SJSA1 (cell line): ENCODE results near the gene MDFIC2. TPM values are rescaled to one million over a fixed set of nuclear protein-coding genes. Genes with fewer than 3 reads are reported as not detected.
"Not testable (repeated sequence)": the region's sequence is repeated elsewhere in the genome, so short reads cannot be mapped to it uniquely, and the experiment has no call there.

Experiments used
- DNase-seq, 2 experiments: peaks; one replicate each; pipeline ENCODE4 v3.0.0-alpha.2; 2015 to 2020; ENCODE audit warnings: low spot score in 2 of 2, low read depth in 1 of 2
- H3K27ac ChIP-seq: fragments of 250-450 bp; sonication (Bioruptor Pico); 2 replicates; pipeline ENCODE4 v1.5.1; 2020; ENCODE audit warnings: mild to moderate bottlenecking, moderate library complexity
- H3K27me3 ChIP-seq: fragments of 250-450 bp; sonication (Bioruptor Pico); replicated peaks from 2 replicates; pipeline ENCODE4 v1.5.1; 2020; ENCODE audit warnings: mild to moderate bottlenecking, moderate library complexity
- H3K36me3 ChIP-seq: fragments of 250-450 bp; sonication (Bioruptor Pico); 2 replicates; pipeline ENCODE4 v1.5.1; 2020; ENCODE audit warnings: mild to moderate bottlenecking
- H3K4me1 ChIP-seq: fragments of 250-450 bp; sonication (Bioruptor Pico); replicated peaks from 2 replicates; pipeline ENCODE4 v1.6.1; 2021; ENCODE audit warnings: mild to moderate bottlenecking
- H3K4me3 ChIP-seq: fragments of 250-450 bp; sonication (Bioruptor Pico); 2 replicates; pipeline ENCODE4 v1.5.1; 2020; ENCODE audit warnings: mild to moderate bottlenecking
- H3K9me3 ChIP-seq: fragments of 250-450 bp; sonication (Bioruptor Pico); replicated peaks from 2 replicates; pipeline ENCODE4 v1.5.1; 2020; ENCODE audit warnings: mild to moderate bottlenecking
- total RNA-seq: library from RNA; depleted of rRNA; stranded (reverse); fragments of >200 nt; shearing (Covaris generic); gene quantifications from 2 replicates; pipeline ENCODE4 v1.2.3, GENCODE V29; 2014

Gene MDFIC2
- total RNA-seq, 1 experiment from 2014 or later = not detected

- Histone ChIP-seq H3K9me3 (no peaks in the 10 kb centered on the region), H3K27me3 (no peaks in the 10 kb centered on the region), H3K4me3 (no peak overlapping the region), H3K27ac (no peak overlapping the region), H3K36me3 (no peaks in the 10 kb centered on the region), H3K4me1 (peaks cover 14% of the 10 kb centered on the region)
- DNase-seq = no peak
These were observed 66.5 kb downstream of the MDFIC2 start for GRCh38 chr3:70245746-70246525.

- DNase-seq = no peak
- no peaks in the 10 kb centered on the region for H3K36me3 ChIP-seq
- no peaks in the 10 kb centered on the region for H3K27me3 ChIP-seq
These were observed 68.0 kb downstream of the MDFIC2 start for GRCh38 chr3:70244422-70244821.

GRCh38 chr3:70242297-70242882 is 70.0 kb downstream of the MDFIC2 start:
- Histone ChIP-seq H3K4me3 (no peak overlapping the region), H3K27ac (no peak overlapping the region), H3K9me3 (no peaks in the 10 kb centered on the region), H3K4me1 (no peaks in the 10 kb centered on the region), H3K36me3 (no peaks in the 10 kb centered on the region), H3K27me3 (no peaks in the 10 kb centered on the region)
- DNase-seq = no peak

More at GRCh38 chr3:70244422-70244821, 68.0 kb downstream of the MDFIC2 start:
- no peak overlapping the region for H3K4me3 ChIP-seq
- H3K9me3 ChIP-seq = no peaks in the 10 kb centered on the region
- H3K4me1 ChIP-seq = peaks cover 6% of the 10 kb centered on the region
- no peak overlapping the region for H3K27ac ChIP-seq

GRCh38 chr3:70233812-70234211 is 78.6 kb downstream of the MDFIC2 start:
- no peaks in the 10 kb centered on the region for H3K4me1 ChIP-seq
- H3K27ac ChIP-seq = no peak overlapping the region
- no peaks in the 10 kb centered on the region for H3K36me3 ChIP-seq
- H3K4me3 ChIP-seq = no peak overlapping the region
- no peak for DNase-seq
- H3K9me3 ChIP-seq = no peaks in the 10 kb centered on the region
- no peaks in the 10 kb centered on the region; the same call in 1 of the 2 replicates for H3K27me3 ChIP-seq

- Histone ChIP-seq H3K36me3 (no peaks in the 10 kb centered on the region), H3K9me3 (no peaks in the 10 kb centered on the region), H3K27me3 (no peaks in the 10 kb centered on the region; the same call in 1 of the 2 replicates), H3K4me3 (no peak overlapping the region), H3K4me1 (no peaks in the 10 kb centered on the region), H3K27ac (no peak overlapping the region)
- DNase-seq = no peak
These were observed 79.3 kb downstream of the MDFIC2 start for GRCh38 chr3:70233112-70233511.

- Histone ChIP-seq H3K36me3 (no peaks in the 10 kb centered on the region), H3K9me3 (no peaks in the 10 kb centered on the region), H3K4me3 (no peak overlapping the region), H3K27me3 (no peaks in the 10 kb centered on the region; the same call in 1 of the 2 replicates), H3K27ac (no peak overlapping the region), H3K4me1 (no peaks in the 10 kb centered on the region)
- no peak for DNase-seq
These were observed 81.2 kb downstream of the MDFIC2 start for GRCh38 chr3:70231266-70231701.

- Histone ChIP-seq H3K9me3 (no peaks in the 10 kb centered on the region), H3K36me3 (no peaks in the 10 kb centered on the region), H3K27ac (no peak overlapping the region), H3K27me3 (no peaks in the 10 kb centered on the region), H3K4me3 (no peak overlapping the region), H3K4me1 (no peaks in the 10 kb centered on the region)
- no peak for DNase-seq
These were observed 85.0 kb downstream of the MDFIC2 start for GRCh38 chr3:70227437-70227836.

- Histone ChIP-seq H3K4me1 (no peaks in the 10 kb centered on the region), H3K27me3 (no peaks in the 10 kb centered on the region), H3K27ac (no peak overlapping the region), H3K36me3 (no peaks in the 10 kb centered on the region), H3K4me3 (no peak overlapping the region), H3K9me3 (no peaks in the 10 kb centered on the region)
- DNase-seq = no peak
These were observed 87.3 kb downstream of the MDFIC2 start for GRCh38 chr3:70225146-70225545.

- Histone ChIP-seq H3K4me3 (no peak overlapping the region), H3K27ac (no peak overlapping the region), H3K27me3 (no peaks in the 10 kb centered on the region), H3K9me3 (no peaks in the 10 kb centered on the region), H3K4me1 (no peaks in the 10 kb centered on the region), H3K36me3 (no peaks in the 10 kb centered on the region)
- no peak for DNase-seq
These were observed 88.1 kb downstream of the MDFIC2 start for GRCh38 chr3:70224337-70224736.

GRCh38 chr3:70218471-70218870 is 94.0 kb downstream of the MDFIC2 start:
- no peak for DNase-seq
- Histone ChIP-seq H3K4me1 (no peaks in the 10 kb centered on the region), H3K27me3 (no peaks in the 10 kb centered on the region), H3K9me3 (no peaks in the 10 kb centered on the region), H3K36me3 (no peaks in the 10 kb centered on the region), H3K27ac (no peak overlapping the region), H3K4me3 (no peak overlapping the region)

- H3K27me3 ChIP-seq = not testable (repeated sequence)
These were observed 101.2 kb downstream of the MDFIC2 start for GRCh38 chr3:70211274-70211673.

GRCh38 chr3:70201975-70202374 is 110.5 kb downstream of the MDFIC2 start:
- H3K27ac ChIP-seq = no peak overlapping the region
- H3K36me3 ChIP-seq = no peaks in the 10 kb centered on the region
- no peak overlapping the region for H3K4me3 ChIP-seq
- no peaks in the 10 kb centered on the region for H3K9me3 ChIP-seq
- DNase-seq = no peak
- no peaks in the 10 kb centered on the region for H3K4me1 ChIP-seq
- no peaks in the 10 kb centered on the region for H3K27me3 ChIP-seq

More at GRCh38 chr3:70211274-70211673, 101.2 kb downstream of the MDFIC2 start:
- not testable (repeated sequence) for H3K27ac ChIP-seq, H3K36me3 ChIP-seq, H3K4me1 ChIP-seq, DNase-seq, H3K4me3 ChIP-seq, H3K9me3 ChIP-seq

- Histone ChIP-seq H3K36me3 (no peaks in the 10 kb centered on the region), H3K4me3 (no peak overlapping the region), H3K4me1 (no peaks in the 10 kb centered on the region), H3K9me3 (no peaks in the 10 kb centered on the region), H3K27me3 (no peaks in the 10 kb centered on the region), H3K27ac (no peak overlapping the region)
- no peak for DNase-seq
These were observed 122.5 kb downstream of the MDFIC2 start for GRCh38 chr3:70189884-70190473.

GRCh38 chr3:70186221-70186620 is 126.2 kb downstream of the MDFIC2 start:
- Histone ChIP-seq H3K4me1 (no peaks in the 10 kb centered on the region), H3K27ac (no peak overlapping the region), H3K27me3 (0 out of 2 replicates have a peak, but pooled peaks cover 5% of the 10 kb centered on the region), H3K4me3 (no peak overlapping the region), H3K9me3 (no peaks in the 10 kb centered on the region), H3K36me3 (no peaks in the 10 kb centered on the region)
- no peak for DNase-seq
